WTC11 (cell line): ENCODE measurements around the gene COL18A1.

Source experiments
- CBFB ChIP-seq: sonication (generic); formaldehyde crosslinking; IDR thresholded peaks from 2 replicates; pipeline ENCODE4 v1.8.1; 2022; ENCODE audit warnings: mild to moderate bottlenecking, low read depth, missing genetic modification reagents
- CTCF ChIP-seq: fragments of 200-600 bp; IDR thresholded peaks from 2 replicates; pipeline ENCODE4 v1.8.0; 2022; ENCODE audit warnings: antibody characterized with exemption
- JUN ChIP-seq: sonication (generic); formaldehyde crosslinking; IDR thresholded peaks from 2 replicates; pipeline ENCODE4 v1.8.0; 2023; ENCODE audit warnings: mild to moderate bottlenecking, missing genetic modification reagents
- MAX ChIP-seq: sonication (generic); formaldehyde crosslinking; IDR thresholded peaks from 2 replicates; pipeline ENCODE4 v1.8.0; 2022; ENCODE audit warnings: mild to moderate bottlenecking, missing genetic modification reagents
- NR2C2 ChIP-seq: sonication (generic); formaldehyde crosslinking; IDR thresholded peaks from 2 replicates; pipeline ENCODE4 v1.8.0; 2022; ENCODE audit warnings: mild to moderate bottlenecking, missing genetic modification reagents
- NR3C1 ChIP-seq: sonication (generic); formaldehyde crosslinking; conservative IDR thresholded peaks from 2 replicates; pipeline ENCODE4 v1.8.1; 2023; ENCODE audit warnings: low read depth, mild to moderate bottlenecking, missing genetic modification reagents
- TP53 ChIP-seq: sonication (generic); formaldehyde crosslinking; IDR thresholded peaks from 2 replicates; pipeline ENCODE4 v1.8.1; 2023; ENCODE audit warnings: mild to moderate bottlenecking, missing genetic modification reagents
- ZNF121 ChIP-seq: sonication (generic); formaldehyde crosslinking; IDR thresholded peaks from 2 replicates; pipeline ENCODE4 v1.8.0; 2023; ENCODE audit warnings: missing genetic modification reagents
- ZNF532 ChIP-seq: fragments of 250-450 bp; sonication (Bioruptor Pico); IDR thresholded peaks from 2 replicates; pipeline ENCODE4 v1.9.0; 2021; ENCODE audit warnings: mild to moderate bottlenecking, borderline replicate concordance

GRCh38 chr21:45494135-45494850 is 89.3 kb downstream of the COL18A1 start:
- TF ChIP-seq CBFB (CRISPR knock-in tag) (no peak), TP53 (CRISPR knock-in tag) (no peak), NR2C2 (CRISPR knock-in tag) (no peak), ZNF532 (CRISPR knock-in tag) (no peak), CTCF (no peak), NR3C1 (CRISPR knock-in tag) (no peak), JUN (CRISPR knock-in tag) (no peak), ZNF121 (no peak), MAX (CRISPR knock-in tag) (no peak)
